ENCODE results near the gene XPR1.
"Not testable (repeated sequence)": the region's sequence is repeated elsewhere in the genome, so short reads cannot be mapped to it uniquely, and the experiment has no call there.

Gene XPR1

GRCh38 chr1:180787628-180788307 is 155.9 kb downstream of the XPR1 start:
- no peak for TF ChIP-seq EZH2phosphoT487 (IDR thresholded peaks at IDR 0.05; ENCODE audit: low read depth)
- no peak for TF ChIP-seq CTCF (IDR thresholded peaks at IDR 0.05; ENCODE audit: low read depth, low read length)
- Histone ChIP-seq H3K9ac (ENCODE audit: low read length) (no peak overlapping the region), H3K36me3 (replicated peaks; ENCODE audit: low read depth, low read length) (no peaks in the 10 kb centered on the region), H4K20me1 (ENCODE audit: insufficient read depth, low read length) (no peaks in the 10 kb centered on the region), H3K4me1 (ENCODE audit: low read length) (no peaks in the 10 kb centered on the region), H3K27me3 (ENCODE audit: low read depth, low read length) (no peaks in the 10 kb centered on the region), H3K9me3 (ENCODE audit: insufficient read depth, low read length) (no peaks in the 10 kb centered on the region), H2AFZ (ENCODE audit: low read depth, low read length) (no peak overlapping the region), H3K4me2 (ENCODE audit: low read length) (no peak overlapping the region), H3K27ac (ENCODE audit: low read length) (no peak overlapping the region), H3K79me2 (ENCODE audit: low read length) (no peaks in the 10 kb centered on the region), H3K4me3 (ENCODE audit: low read length) (no peak overlapping the region)

GRCh38 chr1:180789460-180789859 is 157.6 kb downstream of the XPR1 start:
- no peaks in the 10 kb centered on the region for H3K9me3 ChIP-seq (ENCODE audit: insufficient read depth, low read length)
- no peak overlapping the region for H3K9ac ChIP-seq (ENCODE audit: low read length)
- no peaks in the 10 kb centered on the region for H3K79me2 ChIP-seq (ENCODE audit: low read length)
- H3K4me1 ChIP-seq (ENCODE audit: low read length): peaks cover 7% of the 10 kb centered on the region
- no peak overlapping the region for H3K27ac ChIP-seq (ENCODE audit: low read length)
- H3K36me3 ChIP-seq (replicated peaks; ENCODE audit: low read depth, low read length): no peaks in the 10 kb centered on the region
- TF ChIP-seq CTCF (IDR thresholded peaks at IDR 0.05; ENCODE audit: low read depth, low read length) (no peak), EZH2phosphoT487 (IDR thresholded peaks at IDR 0.05; ENCODE audit: low read depth) (no peak)
- H3K4me2 ChIP-seq (ENCODE audit: low read length): no peak overlapping the region
- H3K27me3 ChIP-seq (ENCODE audit: low read depth, low read length): no peaks in the 10 kb centered on the region
- H3K4me3 ChIP-seq (ENCODE audit: low read length): no peak overlapping the region
- H4K20me1 ChIP-seq (ENCODE audit: insufficient read depth, low read length): no peaks in the 10 kb centered on the region
- H2AFZ ChIP-seq (ENCODE audit: low read depth, low read length): no peak overlapping the region

- not testable (repeated sequence) for H3K27ac ChIP-seq (ENCODE audit: low read length); H3K4me3 ChIP-seq (ENCODE audit: low read length); H3K4me2 ChIP-seq (ENCODE audit: low read length)
Measured at GRCh38 chr1:180791152-180791551, 159.3 kb downstream of the XPR1 start.

GRCh38 chr1:180791806-180792205 is 160.0 kb downstream of the XPR1 start:
- Histone ChIP-seq H3K36me3 (replicated peaks; ENCODE audit: low read depth, low read length) (no peaks in the 10 kb centered on the region), H2AFZ (ENCODE audit: low read depth, low read length) (no peak overlapping the region), H3K27ac (ENCODE audit: low read length) (no peak overlapping the region), H4K20me1 (ENCODE audit: insufficient read depth, low read length) (no peaks in the 10 kb centered on the region), H3K4me2 (ENCODE audit: low read length) (no peak overlapping the region), H3K79me2 (ENCODE audit: low read length) (no peaks in the 10 kb centered on the region), H3K27me3 (ENCODE audit: low read depth, low read length) (no peaks in the 10 kb centered on the region), H3K9ac (ENCODE audit: low read length) (no peak overlapping the region), H3K4me1 (ENCODE audit: low read length) (peaks cover 7% of the 10 kb centered on the region), H3K9me3 (ENCODE audit: insufficient read depth, low read length) (no peaks in the 10 kb centered on the region), H3K4me3 (ENCODE audit: low read length) (no peak overlapping the region)
- TF ChIP-seq EZH2phosphoT487 (IDR thresholded peaks at IDR 0.05; ENCODE audit: low read depth) (no peak), CTCF (IDR thresholded peaks at IDR 0.05; ENCODE audit: low read depth, low read length) (no peak)

More at GRCh38 chr1:180791152-180791551, 159.3 kb downstream of the XPR1 start:
- not testable (repeated sequence) for H3K9me3 ChIP-seq (ENCODE audit: insufficient read depth, low read length); H2AFZ ChIP-seq (ENCODE audit: low read depth, low read length); H3K9ac ChIP-seq (ENCODE audit: low read length); H3K36me3 ChIP-seq (replicated peaks; ENCODE audit: low read depth, low read length); H3K27me3 ChIP-seq (ENCODE audit: low read depth, low read length); H4K20me1 ChIP-seq (ENCODE audit: insufficient read depth, low read length); H3K4me1 ChIP-seq (ENCODE audit: low read length); H3K79me2 ChIP-seq (ENCODE audit: low read length)
